Smooth muscle cell (in vitro differentiated cells): ENCODE measurements around the gene ARRDC3. TPM values are rescaled to one million over a fixed set of nuclear protein-coding genes. Genes with fewer than 3 reads are reported as not detected.

Experiments
- DNase-seq: peaks from one replicate; lab custom pipeline; 2025; ENCODE audit not compliant: unreplicated experiment; lab: John Stamatoyannopoulos, UW
- H2AFZ ChIP-seq: fragments of 200-600 bp; sonication (generic); 2 replicates; pipeline ENCODE4 v1.6.0; 2016; ENCODE audit warnings: antibody characterized with exemption, low read depth, mild to moderate bottlenecking
- H3F3A ChIP-seq: fragments of 200-600 bp; sonication (generic); 2 replicates; pipeline ENCODE4 v1.6.0; 2017; ENCODE audit warnings: antibody characterized with exemption, low read depth
- H3K27ac ChIP-seq: fragments of 200-600 bp; sonication (generic); 2 replicates; pipeline ENCODE4 v1.5.1; 2016; ENCODE audit warnings: low read depth, mild to moderate bottlenecking
- H3K27me3 ChIP-seq: fragments of 200-600 bp; sonication (generic); 2 replicates; pipeline ENCODE4 v1.6.1; 2016; ENCODE audit warnings: low read depth, mild to moderate bottlenecking
- H3K36me3 ChIP-seq: fragments of 200-600 bp; sonication (generic); 2 replicates; pipeline ENCODE4 v1.5.1; 2016; ENCODE audit warnings: low read depth
- H3K4me1 ChIP-seq: fragments of 200-600 bp; sonication (generic); 2 replicates; pipeline ENCODE4 v1.5.1; 2016; ENCODE audit warnings: low read depth
- H3K4me2 ChIP-seq: fragments of 200-600 bp; sonication (generic); 2 replicates; pipeline ENCODE4 v1.6.0; 2016; ENCODE audit warnings: mild to moderate bottlenecking
- H3K4me3 ChIP-seq: fragments of 200-600 bp; sonication (generic); 2 replicates; pipeline ENCODE4 v1.5.1; 2016; ENCODE audit warnings: mild to moderate bottlenecking
- H3K79me2 ChIP-seq: fragments of 200-600 bp; sonication (generic); 2 replicates; pipeline ENCODE4 v1.6.0; 2016; ENCODE audit warnings: low read depth, mild to moderate bottlenecking
- H3K9ac ChIP-seq: fragments of 200-600 bp; sonication (generic); 2 replicates; pipeline ENCODE4 v1.6.0; 2016; ENCODE audit warnings: low read depth
- H3K9me3 ChIP-seq: fragments of 200-600 bp; sonication (generic); replicated peaks from 2 replicates; pipeline ENCODE4 v1.5.1; 2016; ENCODE audit warnings: low read depth
- H4K20me1 ChIP-seq: fragments of 200-600 bp; sonication (generic); 2 replicates; pipeline ENCODE4 v1.6.0; 2016; ENCODE audit warnings: low read depth
- CTCF ChIP-seq: fragments of 200-600 bp; sonication (generic); IDR thresholded peaks from 2 replicates; pipeline ENCODE4 v1.5.1; 2017; ENCODE audit warnings: borderline replicate concordance, mild to moderate bottlenecking, antibody characterized with exemption; ENCODE audit not compliant: insufficient read depth, poor library complexity, severe bottlenecking
- WGBS: methylation state at CpG from one replicate; pipeline ENCODE4 v1.1.7; 2016; ENCODE audit warnings: low lambda C conversion rate; 5-methylcytosine and 5-hydroxymethylcytosine counted together
- polyA plus RNA-seq: library from polyadenylated mRNA; unstranded; fragments of >200 nt; fragmentation: Nextera tagmentation; extraction: Ambion mirVana; gene quantifications from 2 replicates; pipeline ENCODE4 v1.2.1, GENCODE V29; 2016
- total RNA-seq: library from RNA; depleted of rRNA; stranded (reverse); fragments of >200 nt; gene quantifications from 2 replicates; pipeline ENCODE4 v1.2.3, GENCODE V29; 2014

ARRDC3 gene
- total and polyA plus RNA-seq, 2 experiments from 2014 or later: 27.1 to 95.0 TPM

- Histone ChIP-seq H3K4me3 (peak overlapping the region; percentile 83), H3F3A (peaks cover 28% of the 10 kb centered on the region), H3K36me3 (peaks cover 6% of the 10 kb centered on the region), H3K79me2 (peaks cover 50% of the 10 kb centered on the region), H3K4me1 (peaks cover 27% of the 10 kb centered on the region), H3K9ac (peak overlapping the region; percentile 90), H3K9me3 (no peaks in the 10 kb centered on the region), H3K27me3 (no peaks in the 10 kb centered on the region), H2AFZ (peak overlapping the region; percentile 6), H3K27ac (peak overlapping the region; percentile 93), H3K4me2 (peak overlapping the region; percentile 98), H4K20me1 (peaks cover 32% of the 10 kb centered on the region)
- under 1% methylated on average over 14 of the region's 14 CpGs for WGBS
- no peak for TF ChIP-seq CTCF
- DNase-seq: no peak
These were observed 539 bp downstream of the ARRDC3 start for GRCh38 chr5:91382530-91383026.

- no peak for DNase-seq
- H3K9ac ChIP-seq: peak overlapping the region; percentile 90
These were observed 1.2 kb downstream of the ARRDC3 start for GRCh38 chr5:91381774-91382359.

GRCh38 chr5:91381239-91381773 lies 1.8 kb downstream of the ARRDC3 start:
- peak overlapping the region; percentile 98 for H3K4me2 ChIP-seq
- no peak for DNase-seq
- peak overlapping the region; percentile 93 for H3K27ac ChIP-seq
- peaks cover 45% of the 10 kb centered on the region for H4K20me1 ChIP-seq
- no peaks in the 10 kb centered on the region for H3K9me3 ChIP-seq
- peaks cover 15% of the 10 kb centered on the region for H3K36me3 ChIP-seq
- no peaks in the 10 kb centered on the region for H3K27me3 ChIP-seq
- H3F3A ChIP-seq: peaks cover 37% of the 10 kb centered on the region
- 2% methylated on average over 6 of the region's 6 CpGs for WGBS
- H3K4me3 ChIP-seq: peak overlapping the region; percentile 83
- no peak overlapping the region for H2AFZ ChIP-seq
- no peak for TF ChIP-seq CTCF
- peaks cover 63% of the 10 kb centered on the region for H3K79me2 ChIP-seq
- peak overlapping the region; percentile 90 for H3K9ac ChIP-seq
- H3K4me1 ChIP-seq: peaks cover 30% of the 10 kb centered on the region

More at GRCh38 chr5:91381774-91382359, 1.2 kb downstream of the ARRDC3 start:
- Histone ChIP-seq H3K27ac (peak overlapping the region; percentile 93), H3F3A (peaks cover 32% of the 10 kb centered on the region), H3K9me3 (no peaks in the 10 kb centered on the region), H3K36me3 (peaks cover 13% of the 10 kb centered on the region), H3K27me3 (no peaks in the 10 kb centered on the region), H3K79me2 (peaks cover 58% of the 10 kb centered on the region), H3K4me1 (peaks cover 30% of the 10 kb centered on the region), H3K4me3 (peak overlapping the region; percentile 83), H3K4me2 (peak overlapping the region; percentile 98), H4K20me1 (peaks cover 40% of the 10 kb centered on the region), H2AFZ (no peak overlapping the region)
- 1% methylated on average over 10 of the region's 10 CpGs for WGBS
- TF ChIP-seq CTCF: no peak
